ENCODE measurements around the gene TATDN3. TPM values are rescaled to one million over a fixed set of nuclear protein-coding genes. Genes with fewer than 3 reads are reported as not detected.

Gene TATDN3
- total and polyA plus RNA-seq, 9 of the 15 experiments (the other 6 are each of a cell fraction or from before 2014, with no cell fraction given), result 18.3 to 79.9 (median 28.2) TPM

GRCh38 chr1:212791676-212792395, at the start of gene TATDN3, which contains the start of gene NSL1 (continued):
- TF ChIP-seq PRMT5 (CRISPR knock-in tag; IDR thresholded peaks at IDR 0.05) (no peak; the same call in 1 of the 2 replicates), ZNF354B (CRISPR knock-in tag; IDR thresholded peaks at IDR 0.05) (no peak), ZNF551 (CRISPR knock-in tag; IDR thresholded peaks at IDR 0.05) (no peak), GABPB2 (CRISPR knock-in tag; conservative IDR thresholded peaks at IDR 0.05) (0 out of 2 replicates have a peak, but pooled peaks have one; percentile 4), ESRRB (CRISPR knock-in tag; IDR thresholded peaks at IDR 0.05; ENCODE audit: borderline replicate concordance) (peak; percentile 86), CC2D1A (IDR thresholded peaks at IDR 0.05) (peak; percentile 24; the same call in 1 of the 2 replicates), CCNT2 (IDR thresholded peaks at IDR 0.05; ENCODE audit: borderline replicate concordance, extremely low read depth, insufficient read length, low read depth, low read length) (peak; percentile 85), SREBF1 (IDR thresholded peaks at IDR 0.05; ENCODE audit: borderline replicate concordance, low read depth, low read length) (no peak), MEF2A (IDR thresholded peaks at IDR 0.05; ENCODE audit: control insufficient read depth, low read depth, low read length) (0 out of 2 replicates have a peak, but pooled peaks have one; percentile 45), ZNF384 (IDR thresholded peaks at IDR 0.05; ENCODE audit: low read depth, low read length) (peak; percentile 85), ELK3 (CRISPR knock-in tag; IDR thresholded peaks at IDR 0.05) (peak; percentile 11; the same call in 1 of the 2 replicates), PHF20 (IDR thresholded peaks at IDR 0.05; ENCODE audit: partially characterized antibody) (peak; percentile 89), RB1 (IDR thresholded peaks at IDR 0.05; ENCODE audit: low read depth) (peak; percentile 99)
- TF ChIP-seq, protein P1, sequence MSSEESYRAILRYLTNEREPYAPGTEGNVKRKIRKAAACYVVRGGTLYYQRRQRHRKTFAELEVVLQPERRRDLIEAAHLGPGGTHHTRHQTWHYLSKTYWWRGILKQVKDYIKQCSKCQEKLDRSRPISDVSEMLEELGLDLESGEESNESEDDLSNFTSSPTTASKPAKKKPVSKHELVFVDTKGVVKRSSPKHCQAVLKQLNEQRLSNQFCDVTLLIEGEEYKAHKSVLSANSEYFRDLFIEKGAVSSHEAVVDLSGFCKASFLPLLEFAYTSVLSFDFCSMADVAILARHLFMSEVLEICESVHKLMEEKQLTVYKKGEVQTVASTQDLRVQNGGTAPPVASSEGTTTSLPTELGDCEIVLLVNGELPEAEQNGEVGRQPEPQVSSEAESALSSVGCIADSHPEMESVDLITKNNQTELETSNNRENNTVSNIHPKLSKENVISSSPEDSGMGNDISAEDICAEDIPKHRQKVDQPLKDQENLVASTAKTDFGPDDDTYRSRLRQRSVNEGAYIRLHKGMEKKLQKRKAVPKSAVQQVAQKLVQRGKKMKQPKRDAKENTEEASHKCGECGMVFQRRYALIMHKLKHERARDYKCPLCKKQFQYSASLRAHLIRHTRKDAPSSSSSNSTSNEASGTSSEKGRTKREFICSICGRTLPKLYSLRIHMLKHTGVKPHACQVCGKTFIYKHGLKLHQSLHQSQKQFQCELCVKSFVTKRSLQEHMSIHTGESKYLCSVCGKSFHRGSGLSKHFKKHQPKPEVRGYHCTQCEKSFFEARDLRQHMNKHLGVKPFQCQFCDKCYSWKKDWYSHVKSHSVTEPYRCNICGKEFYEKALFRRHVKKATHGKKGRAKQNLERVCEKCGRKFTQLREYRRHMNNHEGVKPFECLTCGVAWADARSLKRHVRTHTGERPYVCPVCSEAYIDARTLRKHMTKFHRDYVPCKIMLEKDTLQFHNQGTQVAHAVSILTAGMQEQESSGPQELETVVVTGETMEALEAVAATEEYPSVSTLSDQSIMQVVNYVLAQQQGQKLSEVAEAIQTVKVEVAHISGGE (CRISPR knock-in tag; IDR thresholded peaks at IDR 0.05), result peak; percentile 99 to 100 (median 99)
- TF ChIP-seq, protein P2, sequence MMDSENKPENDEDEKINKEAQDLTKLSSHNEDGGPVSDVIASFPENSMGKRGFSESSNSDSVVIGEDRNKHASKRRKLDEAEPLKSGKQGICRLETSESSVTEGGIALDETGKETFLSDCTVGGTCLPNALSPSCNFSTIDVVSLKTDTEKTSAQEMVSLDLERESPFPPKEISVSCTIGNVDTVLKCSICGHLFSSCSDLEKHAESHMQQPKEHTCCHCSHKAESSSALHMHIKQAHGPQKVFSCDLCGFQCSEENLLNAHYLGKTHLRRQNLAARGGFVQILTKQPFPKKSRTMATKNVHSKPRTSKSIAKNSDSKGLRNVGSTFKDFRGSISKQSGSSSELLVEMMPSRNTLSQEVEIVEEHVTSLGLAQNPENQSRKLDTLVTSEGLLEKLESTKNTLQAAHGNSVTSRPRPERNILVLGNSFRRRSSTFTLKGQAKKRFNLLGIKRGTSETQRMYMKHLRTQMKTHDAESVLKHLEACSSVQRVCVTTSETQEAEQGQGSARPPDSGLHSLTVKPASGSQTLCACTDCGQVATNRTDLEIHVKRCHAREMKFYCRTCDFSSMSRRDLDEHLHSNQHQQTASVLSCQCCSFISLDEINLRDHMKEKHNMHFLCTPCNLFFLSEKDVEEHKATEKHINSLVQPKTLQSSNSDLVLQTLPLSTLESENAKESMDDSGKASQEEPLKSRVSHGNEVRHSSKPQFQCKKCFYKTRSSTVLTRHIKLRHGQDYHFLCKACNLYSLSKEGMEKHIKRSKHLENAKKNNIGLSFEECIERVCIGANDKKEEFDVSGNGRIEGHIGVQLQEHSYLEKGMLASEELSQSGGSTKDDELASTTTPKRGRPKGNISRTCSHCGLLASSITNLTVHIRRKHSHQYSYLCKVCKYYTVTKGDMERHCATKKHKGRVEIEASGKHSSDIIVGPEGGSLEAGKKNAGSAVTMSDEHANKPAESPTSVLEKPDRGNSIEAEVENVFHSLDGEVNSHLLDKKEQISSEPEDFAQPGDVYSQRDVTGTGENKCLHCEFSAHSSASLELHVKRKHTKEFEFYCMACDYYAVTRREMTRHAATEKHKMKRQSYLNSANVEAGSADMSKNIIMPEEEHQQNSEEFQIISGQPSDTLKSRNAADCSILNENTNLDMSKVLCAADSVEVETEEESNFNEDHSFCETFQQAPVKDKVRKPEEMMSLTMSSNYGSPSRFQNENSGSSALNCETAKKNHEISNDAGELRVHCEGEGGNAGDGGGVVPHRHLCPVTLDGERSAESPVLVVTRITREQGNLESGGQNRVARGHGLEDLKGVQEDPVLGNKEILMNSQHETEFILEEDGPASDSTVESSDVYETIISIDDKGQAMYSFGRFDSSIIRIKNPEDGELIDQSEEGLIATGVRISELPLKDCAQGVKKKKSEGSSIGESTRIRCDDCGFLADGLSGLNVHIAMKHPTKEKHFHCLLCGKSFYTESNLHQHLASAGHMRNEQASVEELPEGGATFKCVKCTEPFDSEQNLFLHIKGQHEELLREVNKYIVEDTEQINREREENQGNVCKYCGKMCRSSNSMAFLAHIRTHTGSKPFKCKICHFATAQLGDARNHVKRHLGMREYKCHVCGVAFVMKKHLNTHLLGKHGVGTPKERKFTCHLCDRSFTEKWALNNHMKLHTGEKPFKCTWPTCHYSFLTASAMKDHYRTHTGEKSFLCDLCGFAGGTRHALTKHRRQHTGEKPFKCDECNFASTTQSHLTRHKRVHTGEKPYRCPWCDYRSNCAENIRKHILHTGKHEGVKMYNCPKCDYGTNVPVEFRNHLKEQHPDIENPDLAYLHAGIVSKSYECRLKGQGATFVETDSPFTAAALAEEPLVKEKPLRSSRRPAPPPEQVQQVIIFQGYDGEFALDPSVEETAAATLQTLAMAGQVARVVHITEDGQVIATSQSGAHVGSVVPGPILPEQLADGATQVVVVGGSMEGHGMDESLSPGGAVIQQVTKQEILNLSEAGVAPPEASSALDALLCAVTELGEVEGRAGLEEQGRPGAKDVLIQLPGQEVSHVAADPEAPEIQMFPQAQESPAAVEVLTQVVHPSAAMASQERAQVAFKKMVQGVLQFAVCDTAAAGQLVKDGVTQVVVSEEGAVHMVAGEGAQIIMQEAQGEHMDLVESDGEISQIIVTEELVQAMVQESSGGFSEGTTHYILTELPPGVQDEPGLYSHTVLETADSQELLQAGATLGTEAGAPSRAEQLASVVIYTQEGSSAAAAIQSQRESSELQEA (IDR thresholded peaks at IDR 0.05; ENCODE audit: low read depth), result no peak
